Right cardiac atrium (tissue), 5 donors: Measurements from ENCODE around the gene GIMAP7. TPM values are rescaled to one million over a fixed set of nuclear protein-coding genes. Genes with fewer than 3 reads are reported as not detected.

Source experiments
- ATAC-seq, 2 donors: fragments of 200-7000 bp; cut with Tn5 transposase; one replicate each; pipeline versions ENCODE4 v1.8.0 to v1.9.1; 2020; ENCODE audit warnings: moderate library complexity in 2 of 2, mild to moderate bottlenecking in 1 of 2
- DNase-seq, 3 donors: peaks; one replicate each; pipeline ENCODE4 v3.0.0-alpha.2; 2020
- H3K27ac ChIP-seq: one replicate; pipeline ENCODE4 v1.5.1; 2013; ENCODE audit warnings: mild to moderate bottlenecking, low read length, control low read depth, moderate library complexity
- H3K27me3 ChIP-seq: one replicate; pipeline ENCODE4 v1.6.1; 2013; ENCODE audit not compliant: control insufficient read depth, insufficient read depth
- H3K4me1 ChIP-seq: one replicate; pipeline ENCODE4 v1.6.1; 2013; ENCODE audit warnings: low read length; ENCODE audit not compliant: control insufficient read depth, insufficient read depth
- H3K4me3 ChIP-seq: one replicate; pipeline ENCODE4 v1.5.1; 2013; ENCODE audit warnings: low read length, control low read depth
- H3K9me3 ChIP-seq: one replicate; pipeline ENCODE4 v1.6.1; 2013; ENCODE audit warnings: low read length; ENCODE audit not compliant: control insufficient read depth
- WGBS: extraction: QIAGEN DNeasy Blood & Tissue Kit; methylation state at CpG from one replicate; pipeline ENCODE4 v1.1.7; 2013; 5-methylcytosine and 5-hydroxymethylcytosine counted together
- intact Hi-C, 4 donors: fragments of 100-400 bp; cut with DNase I; formaldehyde crosslinking; loops; one replicate each; pipeline versions ENCODE4 v1.11.0 to v1.14.0; 2022 to 2023
- long read RNA-seq, 4 donors: library from polyadenylated mRNA; unstranded; transcript quantifications; one replicate each; pipeline ENCODE4 v2.0.0, GENCODE V29; 2020 to 2021
- polyA plus RNA-seq: library from polyadenylated mRNA; stranded (reverse); fragments of 200-250 nt; gene quantifications from one replicate; pipeline ENCODE4 v1.2.3, GENCODE V29; 2013
- total RNA-seq, 4 donors: library from RNA; stranded (reverse); fragmentation: NEBNext Ultra II Directional; extraction: Animal tissue kit (Norgen Biotek cat#: 25700); gene quantifications; one replicate each; pipeline ENCODE4 v1.2.1, GENCODE V29; 2021
- donor health status: healthy with polysubstance abuse.
- donor health status: DM: no; HTN: yes; CAD: no.
- donor health status: DM: no; HTN: no; CAD: no.
- donor health status: DM: no; HTN: yes; CAD: no; lungs with severe emphysema.
- donor health status: DM: yes; HTN: yes; CAD: no.

GIMAP7 gene
- total RNA-seq = 10 to 100 TPM; 13.7 to 25.5 (median 14.0) TPM
- polyA plus RNA-seq = 36.1 TPM
- long read RNA-seq, donor 1, transcript GIMAP7-201 (2 exons, 1,256 nt) = major isoform, 16 of 17 reads
- long read RNA-seq, donor 1, partial matches to known transcripts = 0 of 17 reads
- long read RNA-seq, donor 1, other reads (novel, unspliced or antisense) = 1 of 17 reads
- long read RNA-seq, donor 2, partial matches to known transcripts = 1 of 4 reads
- long read RNA-seq, donor 2, other reads (novel, unspliced or antisense) = 0 of 4 reads
- long read RNA-seq, donor 3 = 0 reads
- long read RNA-seq, donor 4, partial matches to known transcripts = 0 of 3 reads
- long read RNA-seq, donor 4, other reads (novel, unspliced or antisense) = 0 of 3 reads

DNA sequence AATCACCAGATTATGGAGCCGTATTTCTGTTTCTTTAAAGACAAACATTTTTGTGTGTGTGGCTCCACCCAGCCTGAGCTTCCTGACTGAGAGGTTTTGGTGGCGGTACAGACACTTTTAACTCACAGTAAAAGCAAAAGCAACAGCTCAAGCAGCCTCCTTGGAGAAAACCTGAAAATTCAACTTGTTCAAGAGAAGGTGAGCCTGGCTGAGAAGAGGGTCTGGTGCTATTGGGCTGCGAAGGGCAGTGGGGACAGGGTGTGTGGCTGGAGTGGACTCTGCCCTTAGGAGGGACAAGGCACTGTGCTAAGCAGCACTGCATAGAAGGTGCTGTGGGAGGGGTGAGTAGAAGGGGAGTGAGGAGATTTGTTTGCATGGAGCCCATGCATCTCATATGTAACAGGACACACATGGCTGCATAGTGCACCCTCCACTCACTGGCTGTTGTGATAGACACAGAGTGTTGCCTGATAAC lies at the start of gene GIMAP7:
GIMAP7 (plus strand) TSS at position 125 of the 475 bp plus-strand sequence. CDS start 5,103 bp downstream, outside the sequence.
- Histone ChIP-seq H3K4me3 (peak within 1 kb of the TSS; percentile 90), H3K4me1 (no peaks in the 10 kb centered on the region), H3K27ac (peak within 1 kb of the TSS; percentile 83), H3K9me3 (no peaks in the 10 kb centered on the region), H3K27me3 (no peaks in the 10 kb centered on the region)
- WGBS = 52% methylated on average over 3 of the region's 3 CpGs
- peak; percentile 76 to 87 for ATAC-seq
- intact Hi-C loops = no loop called here
- peak; percentile 15 to 45 (median 37) for DNase-seq

DNA sequence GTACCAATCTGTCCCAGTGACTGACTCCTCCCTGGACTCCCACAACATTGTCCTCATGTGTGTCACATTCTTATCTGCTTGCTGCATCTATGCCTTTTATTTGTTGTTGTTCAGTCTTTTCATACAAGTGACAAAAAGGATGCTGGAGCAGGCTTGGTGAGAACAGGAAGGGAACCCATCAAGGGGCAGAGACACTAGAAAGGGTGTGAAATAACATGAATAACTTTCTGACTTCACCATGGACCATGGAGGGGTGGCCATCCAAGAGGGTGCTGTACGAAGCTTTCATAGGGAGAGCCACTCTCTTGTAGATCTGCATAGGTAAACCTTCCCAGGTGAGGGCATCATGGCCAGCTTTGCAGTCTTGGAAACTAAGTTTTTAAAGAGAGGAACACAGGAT lies 49.7 kb upstream of the GIMAP7 start:
- intact Hi-C loops = no loop called here
- no peak overlapping the region for H3K4me3 ChIP-seq
- no peak for ATAC-seq
- H3K27ac ChIP-seq = no peak overlapping the region
- H3K27me3 ChIP-seq = no peaks in the 10 kb centered on the region
- DNase-seq = no peak
- 82% methylated on average over 1 of the region's 1 CpG for WGBS
- no peaks in the 10 kb centered on the region for H3K9me3 ChIP-seq
- H3K4me1 ChIP-seq = no peaks in the 10 kb centered on the region

DNA sequence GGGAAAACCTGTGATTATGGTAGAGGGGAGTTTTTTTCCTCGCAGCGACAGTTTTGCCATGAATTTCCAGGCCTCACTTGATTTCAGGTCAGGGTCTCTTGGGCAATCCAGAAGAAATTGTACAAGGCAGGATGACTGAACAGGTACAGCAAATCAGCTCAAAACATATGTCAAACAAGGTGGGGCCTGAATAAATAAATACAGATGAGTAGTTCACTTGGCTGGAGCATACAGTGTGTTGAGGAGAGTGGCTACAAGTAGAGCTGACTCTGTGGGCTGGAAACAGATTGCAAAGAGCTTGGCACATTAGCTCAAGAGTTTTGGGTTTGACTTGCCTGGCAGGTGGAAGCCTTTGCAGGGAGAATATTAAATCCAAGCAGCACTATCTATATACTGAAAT lies 49.3 kb upstream of the GIMAP7 start:
- 97% methylated on average over 2 of the region's 2 CpGs for WGBS
- no peaks in the 10 kb centered on the region for H3K4me1 ChIP-seq
- intact Hi-C loops = no loop called here
- DNase-seq (no peak), ATAC-seq (no peak)
- no peaks in the 10 kb centered on the region for H3K27me3 ChIP-seq
- H3K9me3 ChIP-seq = no peaks in the 10 kb centered on the region
- no peak overlapping the region for H3K4me3 ChIP-seq
- no peak overlapping the region for H3K27ac ChIP-seq

- DNase-seq (no peak), ATAC-seq (peak; percentile 66 to 81)
- peak overlapping the region; percentile 71 for H3K4me3 ChIP-seq
- peak overlapping the region; percentile 29 for H3K27ac ChIP-seq
- H3K9me3 ChIP-seq = no peaks in the 10 kb centered on the region
- H3K27me3 ChIP-seq = no peaks in the 10 kb centered on the region
- intact Hi-C loops = no loop called here
- no peaks in the 10 kb centered on the region for H3K4me1 ChIP-seq
- 56% methylated on average over 6 of the region's 6 CpGs for WGBS
Observed at GRCh38 chr7:150466477-150466876, 48.2 kb upstream of the GIMAP7 start.

DNA sequence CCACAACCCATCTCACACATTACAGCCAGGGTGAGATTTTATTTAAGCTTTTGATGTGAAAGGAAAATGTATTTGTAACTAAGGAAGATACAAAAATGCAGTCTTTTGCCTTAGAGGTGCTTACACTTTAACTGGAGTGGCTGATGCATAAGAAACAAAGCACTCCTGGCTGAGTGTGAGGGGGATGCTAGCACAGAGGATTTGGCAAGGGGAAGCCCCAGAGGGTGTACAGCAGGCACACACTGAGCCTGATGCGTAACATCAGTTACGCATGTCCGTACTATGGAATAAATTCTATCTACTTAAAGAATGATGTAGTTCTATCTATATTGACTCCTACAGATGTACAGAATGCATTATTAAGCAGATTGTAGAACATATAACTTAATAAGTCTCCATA lies 46.4 kb upstream of the GIMAP7 start:
- Histone ChIP-seq H3K27me3 (no peaks in the 10 kb centered on the region), H3K4me3 (peak overlapping the region; percentile 71), H3K4me1 (no peaks in the 10 kb centered on the region), H3K9me3 (no peaks in the 10 kb centered on the region), H3K27ac (peak overlapping the region; percentile 45)
- ATAC-seq = no peak
- intact Hi-C loops = no loop called here
- DNase-seq = no peak
- WGBS = 73% methylated on average over 3 of the region's 3 CpGs

GRCh38 chr7:150471886-150472285 lies 42.8 kb upstream of the GIMAP7 start:
- 62% methylated on average over 5 of the region's 5 CpGs for WGBS
- Histone ChIP-seq H3K27me3 (no peaks in the 10 kb centered on the region), H3K9me3 (no peaks in the 10 kb centered on the region), H3K4me1 (peaks cover 2% of the 10 kb centered on the region), H3K27ac (peak overlapping the region; percentile 26), H3K4me3 (no peak overlapping the region)
- DNase-seq (no peak), ATAC-seq (no peak)
- intact Hi-C loops = no loop called here

DNA sequence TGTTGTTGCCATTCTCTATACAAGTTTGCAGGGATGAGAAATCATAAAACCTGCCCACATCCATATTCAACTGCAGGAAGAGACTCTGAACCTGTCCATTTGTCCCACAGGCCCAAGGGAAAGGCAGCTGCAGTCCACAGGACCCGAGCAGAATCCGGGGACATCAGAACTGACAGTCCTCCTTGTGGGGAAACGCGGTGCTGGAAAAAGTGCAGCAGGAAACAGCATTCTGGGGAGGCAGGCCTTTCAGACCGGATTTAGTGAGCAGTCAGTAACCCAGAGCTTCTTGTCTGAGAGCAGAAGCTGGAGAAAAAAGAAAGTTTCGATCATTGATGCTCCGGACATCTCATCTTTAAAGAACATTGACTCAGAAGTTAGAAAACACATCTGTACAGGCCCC lies 40.8 kb upstream of the GIMAP7 start:
- ATAC-seq = no peak
- WGBS = 71% methylated on average over 7 of the region's 7 CpGs

GRCh38 chr7:150476285-150476684 lies 38.4 kb upstream of the GIMAP7 start:
- H3K4me1 ChIP-seq = peaks cover 5% of the 10 kb centered on the region
- WGBS = 93% methylated on average over 3 of the region's 3 CpGs
- no peak for ATAC-seq

More for the DNA sequence above, 40.8 kb upstream of the GIMAP7 start:
- intact Hi-C loops = no loop called here
- Histone ChIP-seq H3K4me3 (no peak overlapping the region), H3K9me3 (no peaks in the 10 kb centered on the region), H3K27ac (no peak overlapping the region), H3K27me3 (no peaks in the 10 kb centered on the region), H3K4me1 (peaks cover 2% of the 10 kb centered on the region)
- DNase-seq = no peak

DNA sequence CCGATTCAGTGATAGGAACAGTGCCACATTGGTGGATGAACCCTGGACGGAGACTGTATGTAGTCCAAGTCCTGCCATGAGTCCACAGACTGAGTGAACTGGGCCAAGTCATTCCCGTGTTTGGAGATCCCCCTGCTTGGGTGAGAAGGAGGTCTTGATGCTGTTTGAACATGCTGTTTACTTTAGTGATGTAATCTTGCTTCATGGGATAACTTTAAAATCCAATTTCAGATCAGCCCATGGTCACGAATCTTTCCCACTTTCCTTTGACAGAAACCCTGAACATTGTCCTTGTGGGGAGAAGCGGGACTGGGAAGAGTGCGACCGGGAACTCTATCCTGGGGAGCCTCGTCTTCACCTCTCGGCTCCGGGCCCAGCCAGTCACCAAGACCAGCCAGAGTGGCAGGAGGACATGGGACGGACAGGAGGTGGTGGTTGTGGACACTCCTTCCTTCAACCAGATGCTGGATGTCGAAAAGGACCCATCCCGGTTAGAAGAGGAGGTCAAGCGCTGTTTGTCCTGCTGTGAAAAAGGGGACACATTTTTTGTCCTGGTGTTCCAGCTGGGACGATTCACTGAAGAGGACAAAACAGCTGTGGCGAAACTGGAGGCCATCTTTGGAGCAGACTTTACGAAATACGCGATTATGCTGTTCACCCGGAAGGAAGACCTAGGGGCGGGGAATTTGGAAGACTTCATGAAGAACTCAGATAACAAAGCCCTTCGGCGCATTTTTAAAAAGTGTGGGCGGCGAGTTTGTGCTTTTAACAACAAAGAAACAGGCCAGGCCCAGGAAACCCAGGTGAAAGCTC lies 37.6 kb upstream of the GIMAP7 start:
- H3K27ac ChIP-seq = peak overlapping the region; percentile 55
- intact Hi-C loops = no loop called here
- H3K27me3 ChIP-seq = no peaks in the 10 kb centered on the region
- H3K9me3 ChIP-seq = no peaks in the 10 kb centered on the region
- H3K4me1 ChIP-seq = peaks cover 5% of the 10 kb centered on the region
- ATAC-seq (no peak), DNase-seq (no peak)
- 81% methylated on average over 25 of the region's 25 CpGs for WGBS
- no peak overlapping the region for H3K4me3 ChIP-seq

More at GRCh38 chr7:150476285-150476684, 38.4 kb upstream of the GIMAP7 start:
- Histone ChIP-seq H3K4me3 (no peak overlapping the region), H3K27me3 (no peaks in the 10 kb centered on the region), H3K9me3 (no peaks in the 10 kb centered on the region), H3K27ac (no peak overlapping the region)
- intact Hi-C loops = no loop called here
- no peak for DNase-seq

- H3K27ac ChIP-seq = peak overlapping the region; percentile 93
- peak in 1 of 2 donors; percentile 32 for ATAC-seq
- no peaks in the 10 kb centered on the region for H3K27me3 ChIP-seq
- H3K9me3 ChIP-seq = no peaks in the 10 kb centered on the region
- no peak for DNase-seq
- peaks cover 5% of the 10 kb centered on the region for H3K4me1 ChIP-seq
- 67% methylated on average over 3 of the region's 3 CpGs for WGBS
- intact Hi-C loops = no loop called here
- H3K4me3 ChIP-seq = no peak overlapping the region
Observed at GRCh38 chr7:150479023-150479716, 35.5 kb upstream of the GIMAP7 start.
